Subcutaneous abdominal adipose tissue (tissue), 5 donors: ENCODE results near the gene TRIL.
A peak's percentile ranks its signal among the peaks of the same experiment; 100 is the strongest.

ENCODE experiments used
- H3K27ac ChIP-seq: one replicate; pipeline ENCODE4 v1.7.0; 2013; ENCODE audit warnings: low read depth, mild to moderate bottlenecking, inconsistent platforms, low read length, moderate library complexity
- H3K27me3 ChIP-seq, 5 donors: one replicate each; pipeline ENCODE4 v1.7.0; 2013; ENCODE audit warnings: low read length in 5 of 5, inconsistent platforms in 1 of 5; ENCODE audit not compliant: control insufficient read depth in 5 of 5, insufficient read depth in 4 of 5
- H3K36me3 ChIP-seq, 5 donors: one replicate each; pipeline ENCODE4 v1.7.0; 2013; ENCODE audit warnings: low read length in 5 of 5; ENCODE audit not compliant: control insufficient read depth in 5 of 5, insufficient read depth in 5 of 5
- H3K4me1 ChIP-seq, 5 donors: one replicate each; pipeline ENCODE4 v1.7.0; 2013; ENCODE audit warnings: low read length in 5 of 5, mild to moderate bottlenecking in 3 of 5, moderate library complexity in 1 of 5; ENCODE audit not compliant: control insufficient read depth in 5 of 5, insufficient read depth in 5 of 5
- H3K4me3 ChIP-seq, 5 donors: one replicate each; pipeline ENCODE4 v1.7.0; 2013; ENCODE audit warnings: low read length in 5 of 5, low read depth in 1 of 5
- H3K9ac ChIP-seq, 5 donors: one replicate each; pipeline ENCODE4 v1.7.0; 2013; ENCODE audit warnings: low read length in 5 of 5, mild to moderate bottlenecking in 4 of 5, moderate library complexity in 3 of 5
- H3K9me3 ChIP-seq, 5 donors: one replicate each; pipeline ENCODE4 v1.7.0; 2013; ENCODE audit warnings: low read length in 5 of 5; ENCODE audit not compliant: control insufficient read depth in 5 of 5
- donor health status: healthy.
- donor health status: healthy.
- donor health status: healthy.
- donor health status: healthy.
- donor health status: healthy.

Gene TRIL, protein sequence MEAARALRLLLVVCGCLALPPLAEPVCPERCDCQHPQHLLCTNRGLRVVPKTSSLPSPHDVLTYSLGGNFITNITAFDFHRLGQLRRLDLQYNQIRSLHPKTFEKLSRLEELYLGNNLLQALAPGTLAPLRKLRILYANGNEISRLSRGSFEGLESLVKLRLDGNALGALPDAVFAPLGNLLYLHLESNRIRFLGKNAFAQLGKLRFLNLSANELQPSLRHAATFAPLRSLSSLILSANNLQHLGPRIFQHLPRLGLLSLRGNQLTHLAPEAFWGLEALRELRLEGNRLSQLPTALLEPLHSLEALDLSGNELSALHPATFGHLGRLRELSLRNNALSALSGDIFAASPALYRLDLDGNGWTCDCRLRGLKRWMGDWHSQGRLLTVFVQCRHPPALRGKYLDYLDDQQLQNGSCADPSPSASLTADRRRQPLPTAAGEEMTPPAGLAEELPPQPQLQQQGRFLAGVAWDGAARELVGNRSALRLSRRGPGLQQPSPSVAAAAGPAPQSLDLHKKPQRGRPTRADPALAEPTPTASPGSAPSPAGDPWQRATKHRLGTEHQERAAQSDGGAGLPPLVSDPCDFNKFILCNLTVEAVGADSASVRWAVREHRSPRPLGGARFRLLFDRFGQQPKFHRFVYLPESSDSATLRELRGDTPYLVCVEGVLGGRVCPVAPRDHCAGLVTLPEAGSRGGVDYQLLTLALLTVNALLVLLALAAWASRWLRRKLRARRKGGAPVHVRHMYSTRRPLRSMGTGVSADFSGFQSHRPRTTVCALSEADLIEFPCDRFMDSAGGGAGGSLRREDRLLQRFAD

DNA sequence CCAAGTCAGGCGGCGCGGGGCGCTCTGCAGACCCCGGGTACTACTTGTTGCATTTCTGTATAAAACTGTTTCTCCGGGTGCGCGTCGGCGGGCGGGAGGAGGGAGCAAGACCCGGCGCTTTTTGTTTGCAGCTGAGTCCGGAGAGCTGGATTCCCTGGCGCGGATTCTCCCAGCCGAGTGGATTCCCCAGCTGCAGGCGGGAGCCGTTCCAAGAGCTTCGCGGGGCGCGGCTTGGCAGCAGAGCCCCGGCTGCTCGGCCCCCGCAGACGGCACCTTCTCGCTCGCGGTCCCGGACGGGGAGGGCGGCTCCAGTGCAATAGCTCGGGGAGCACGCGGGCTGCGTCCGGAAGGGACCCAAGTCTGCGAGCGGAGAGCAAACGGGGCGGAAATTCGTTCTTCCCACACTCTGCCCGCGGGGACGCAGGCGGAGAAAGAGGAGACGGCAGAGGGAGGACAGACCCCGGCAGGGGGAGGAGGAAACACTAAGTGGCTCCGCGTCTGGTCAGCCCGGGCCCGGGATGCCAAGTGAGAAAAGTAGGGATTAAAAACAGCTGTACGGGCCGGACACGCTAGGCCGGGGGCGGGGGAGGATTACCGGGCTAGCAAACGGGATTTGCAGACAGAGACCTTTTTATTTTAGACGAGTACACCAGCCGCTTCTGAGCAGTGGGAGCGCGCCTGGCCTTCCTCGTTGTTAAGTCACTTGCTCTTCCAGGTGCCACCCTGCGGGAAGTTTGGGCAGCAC lies at the start of gene TRIL:
Gene TRIL, minus strand, starts transcription at position 96 of the 745 bp plus-strand sequence. CDS start 284 bp downstream, outside the sequence.
- Histone ChIP-seq H3K27me3 (peaks cover 0 to 9% (median 7%) of the 10 kb centered on the region in 5 donors), H3K9ac (peak within 1 kb of the TSS in 3 of 5 donors; percentile 27 to 59 (median 59)), H3K4me3 (peak within 1 kb of the TSS; percentile 27 to 73 (median 69)), H3K36me3 (no peaks in the 10 kb centered on the region), H3K9me3 (no peaks in the 10 kb centered on the region), H3K4me1 (peaks cover 0 to 49% (median 42%) of the 10 kb centered on the region in 5 donors), H3K27ac (peak within 1 kb of the TSS; percentile 41)

DNA sequence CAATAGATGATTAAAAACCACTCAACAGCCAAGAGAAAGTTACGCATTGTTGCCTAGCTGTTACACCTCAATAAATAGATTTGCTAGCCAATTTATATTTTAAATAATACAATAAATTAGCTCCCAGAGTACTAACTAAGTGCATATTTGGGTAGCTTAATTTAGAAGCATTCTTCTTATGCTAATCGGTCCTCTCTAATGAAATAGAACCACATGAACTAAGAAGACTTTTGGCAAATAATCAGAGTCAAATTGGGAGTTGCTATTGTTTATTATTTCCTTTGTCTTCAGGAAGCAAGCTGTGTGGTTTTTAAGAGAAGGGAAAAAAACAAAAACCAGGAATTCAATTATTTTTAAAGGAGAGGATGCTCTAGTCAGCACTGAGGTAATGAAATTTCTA lies 49.0 kb upstream of the TRIL start:
- Histone ChIP-seq H3K27ac (no peak overlapping the region), H3K4me3 (no peak overlapping the region), H3K9me3 (peaks cover 0 to 2% (median 0%) of the 10 kb centered on the region in 5 donors), H3K27me3 (no peaks in the 10 kb centered on the region), H3K4me1 (peaks cover 0 to 39% (median 0%) of the 10 kb centered on the region in 5 donors), H3K36me3 (no peaks in the 10 kb centered on the region), H3K9ac (no peak overlapping the region)

DNA sequence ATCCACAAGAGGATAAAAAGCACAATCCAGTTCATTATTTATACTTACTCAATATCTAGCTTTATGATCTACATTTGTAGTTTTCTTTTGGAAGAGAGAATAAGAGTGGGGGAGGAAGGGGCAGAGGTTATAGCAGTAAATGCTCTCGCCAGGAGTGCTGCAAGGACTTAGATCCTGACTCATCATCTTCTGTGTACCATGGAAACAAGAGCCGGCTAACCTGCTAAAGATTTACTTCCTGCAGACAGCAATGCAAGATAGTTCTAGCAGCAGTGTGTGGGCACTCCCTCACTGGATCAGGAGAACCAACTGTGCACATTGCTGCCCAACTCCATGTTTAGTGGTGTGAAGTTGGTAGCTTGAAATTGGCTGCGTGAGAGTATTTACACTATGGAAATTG lies 47.7 kb upstream of the TRIL start:
- no peaks in the 10 kb centered on the region for H3K27me3 ChIP-seq
- H3K9ac ChIP-seq: no peak overlapping the region
- peaks cover 0 to 28% (median 0%) of the 10 kb centered on the region in 5 donors for H3K4me1 ChIP-seq
- no peak overlapping the region for H3K27ac ChIP-seq
- no peak overlapping the region for H3K4me3 ChIP-seq
- H3K9me3 ChIP-seq: peaks cover 0 to 2% (median 0%) of the 10 kb centered on the region in 5 donors
- H3K36me3 ChIP-seq: no peaks in the 10 kb centered on the region

DNA sequence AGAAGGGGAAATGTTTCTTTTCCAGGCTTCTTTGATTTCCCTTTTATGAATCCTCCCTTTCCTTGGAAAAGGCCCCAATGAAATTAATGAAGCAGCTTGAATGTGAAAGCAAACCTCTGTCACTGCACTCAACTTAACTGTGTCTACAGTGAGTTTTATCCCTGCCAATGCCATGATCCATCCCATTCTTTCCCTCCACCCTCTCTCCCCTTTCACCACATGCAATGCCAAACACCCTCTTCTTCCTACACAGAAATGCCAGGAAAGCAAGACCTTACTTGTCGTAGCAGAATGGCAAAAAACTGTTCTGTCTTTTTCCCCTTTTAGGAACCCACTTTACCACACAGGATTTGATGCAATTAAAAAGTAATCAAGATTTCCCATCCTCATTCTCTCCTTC lies 47.3 kb upstream of the TRIL start:
- Histone ChIP-seq H3K27ac (no peak overlapping the region), H3K27me3 (no peaks in the 10 kb centered on the region), H3K36me3 (no peaks in the 10 kb centered on the region), H3K9ac (no peak overlapping the region), H3K4me3 (no peak overlapping the region), H3K4me1 (peaks cover 0 to 24% (median 0%) of the 10 kb centered on the region in 5 donors), H3K9me3 (peaks cover 0 to 2% (median 0%) of the 10 kb centered on the region in 5 donors)

DNA sequence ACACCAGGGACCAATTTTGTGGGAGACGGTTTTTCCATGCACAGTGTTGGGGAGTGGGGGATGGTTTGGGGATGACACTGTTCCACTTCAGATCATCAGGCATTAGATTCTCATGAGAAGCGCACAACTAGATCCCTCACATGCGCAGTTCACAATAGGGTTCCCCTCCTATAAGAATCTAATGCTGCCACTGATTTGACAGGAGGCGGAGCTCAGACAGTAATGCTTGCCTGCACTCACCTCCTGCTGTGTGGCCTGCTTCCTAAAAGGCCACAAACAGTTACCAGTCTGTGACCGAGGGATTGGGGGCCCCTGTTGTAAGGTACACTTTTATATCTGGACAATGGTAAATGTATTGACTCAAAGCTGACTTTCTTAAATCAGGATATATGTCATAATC lies 45.6 kb upstream of the TRIL start:
- Histone ChIP-seq H3K4me1 (peaks cover 0 to 16% (median 0%) of the 10 kb centered on the region in 5 donors), H3K27ac (no peak overlapping the region), H3K9me3 (peaks cover 0 to 2% (median 0%) of the 10 kb centered on the region in 5 donors), H3K27me3 (no peaks in the 10 kb centered on the region), H3K36me3 (no peaks in the 10 kb centered on the region), H3K9ac (no peak overlapping the region), H3K4me3 (no peak overlapping the region)

DNA sequence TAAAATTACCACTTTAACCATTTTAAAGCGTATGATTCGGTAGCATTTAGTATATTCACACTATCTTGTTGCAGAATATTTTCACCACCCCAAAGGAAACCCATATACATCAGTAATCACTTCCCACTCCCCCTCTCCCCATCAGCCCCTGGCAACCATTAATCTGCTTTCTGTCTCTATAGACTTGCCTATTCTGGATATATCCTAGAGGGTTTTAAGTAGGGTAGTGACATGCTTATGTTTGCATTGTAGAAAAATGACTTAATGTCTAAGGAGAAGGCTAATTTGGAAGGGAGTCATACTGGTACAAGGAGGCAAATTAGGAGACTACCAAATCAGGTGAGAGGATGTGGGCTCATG lies 42.6 kb upstream of the TRIL start:
- peaks cover 0 to 23% (median 10%) of the 10 kb centered on the region in 5 donors for H3K4me1 ChIP-seq
- no peak overlapping the region for H3K4me3 ChIP-seq
- H3K36me3 ChIP-seq: no peaks in the 10 kb centered on the region
- H3K27me3 ChIP-seq: no peaks in the 10 kb centered on the region
- no peaks in the 10 kb centered on the region for H3K9me3 ChIP-seq
- no peak overlapping the region for H3K9ac ChIP-seq
- H3K27ac ChIP-seq: no peak overlapping the region

DNA sequence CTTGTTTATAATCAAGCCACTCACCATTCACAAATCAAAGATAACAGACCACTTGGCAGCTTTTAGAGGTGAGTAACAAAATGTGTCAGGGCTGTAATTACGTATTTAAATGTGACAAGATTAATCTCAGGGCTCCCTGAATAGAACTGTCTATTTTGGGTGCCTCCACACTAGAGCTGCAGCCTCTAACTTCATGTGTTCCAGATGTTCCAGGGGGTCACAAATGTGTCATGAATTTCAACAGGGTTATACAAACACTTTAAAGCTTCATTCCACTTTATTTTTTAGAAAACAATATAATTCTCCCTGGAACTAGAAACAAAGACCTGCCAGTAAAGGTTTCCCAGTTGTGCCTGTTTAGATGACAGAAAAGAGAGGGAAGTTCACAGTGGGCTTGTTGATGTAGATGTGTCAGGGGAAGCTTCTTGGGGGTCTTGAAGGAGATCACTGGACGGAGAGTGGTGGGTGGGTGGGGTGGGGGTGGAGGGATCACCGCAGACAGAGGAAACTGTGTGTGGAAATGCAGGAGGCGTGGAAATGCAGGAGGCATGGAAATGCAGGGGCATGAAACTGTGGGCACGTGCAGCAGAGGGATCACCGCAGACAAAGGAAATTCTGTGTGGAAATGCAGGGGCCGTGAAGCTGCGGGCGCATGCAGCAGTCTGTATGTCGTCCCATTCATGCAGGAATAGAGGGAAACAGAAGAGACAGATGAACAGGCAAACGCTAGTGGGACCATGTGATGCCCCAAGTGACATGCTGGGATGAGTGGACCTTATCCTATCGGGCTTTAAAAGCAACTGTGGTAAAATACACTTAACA lies 42.0 kb upstream of the TRIL start:
- H3K27me3 ChIP-seq: no peaks in the 10 kb centered on the region
- no peak overlapping the region for H3K4me3 ChIP-seq
- no peaks in the 10 kb centered on the region for H3K9me3 ChIP-seq
- H3K27ac ChIP-seq: no peak overlapping the region
- no peak overlapping the region for H3K9ac ChIP-seq
- peaks cover 0 to 23% (median 10%) of the 10 kb centered on the region in 5 donors for H3K4me1 ChIP-seq
- no peaks in the 10 kb centered on the region for H3K36me3 ChIP-seq

DNA sequence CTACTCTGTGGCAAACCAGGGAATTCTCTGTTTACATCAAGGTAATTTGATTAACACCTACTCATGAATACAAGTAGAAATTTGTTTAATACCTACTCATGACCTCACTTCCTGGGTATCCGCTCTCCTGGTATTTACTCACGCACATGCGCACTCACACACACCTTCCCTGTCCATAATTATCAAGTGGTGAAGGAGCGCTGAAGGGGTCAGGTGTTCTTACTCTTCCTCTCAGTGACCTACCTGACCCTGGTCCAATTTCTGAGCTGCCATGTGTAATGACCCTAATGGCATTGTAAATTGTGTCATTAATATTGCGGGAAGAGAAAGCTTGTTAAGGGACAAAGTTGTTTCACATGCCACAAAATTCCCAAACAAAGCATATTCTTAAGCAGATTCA lies 41.3 kb upstream of the TRIL start:
- no peak overlapping the region for H3K9ac ChIP-seq
- no peaks in the 10 kb centered on the region for H3K36me3 ChIP-seq
- peaks cover 0 to 23% (median 10%) of the 10 kb centered on the region in 5 donors for H3K4me1 ChIP-seq
- no peak overlapping the region for H3K27ac ChIP-seq
- H3K4me3 ChIP-seq: no peak overlapping the region
- H3K9me3 ChIP-seq: no peaks in the 10 kb centered on the region
- H3K27me3 ChIP-seq: no peaks in the 10 kb centered on the region

DNA sequence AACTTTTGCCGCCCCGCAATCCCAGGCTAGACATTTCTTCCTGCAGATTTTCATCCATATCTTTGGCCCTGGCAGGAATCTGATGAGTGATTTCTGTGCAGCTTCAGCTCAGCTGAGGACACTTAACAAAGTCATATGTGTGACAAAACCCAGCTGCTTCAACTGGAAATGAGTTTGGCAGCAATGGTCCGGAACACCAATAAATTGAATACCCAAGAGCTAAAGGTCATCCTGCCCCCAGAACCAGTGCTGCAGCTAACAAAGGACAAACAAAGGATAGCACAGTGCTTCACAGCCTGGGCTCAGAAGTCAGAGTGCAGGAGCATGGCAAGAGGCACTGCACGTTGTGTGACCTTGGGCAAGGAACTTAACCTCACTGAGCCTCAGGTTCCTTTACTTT lies 40.0 kb upstream of the TRIL start:
- Histone ChIP-seq H3K4me1 (peaks cover 0 to 23% (median 10%) of the 10 kb centered on the region in 5 donors), H3K4me3 (no peak overlapping the region), H3K27ac (no peak overlapping the region), H3K27me3 (no peaks in the 10 kb centered on the region), H3K9me3 (no peaks in the 10 kb centered on the region), H3K36me3 (no peaks in the 10 kb centered on the region), H3K9ac (no peak overlapping the region)
